ENCODE measurements around the gene SETBP1.

SETBP1 gene

DNA sequence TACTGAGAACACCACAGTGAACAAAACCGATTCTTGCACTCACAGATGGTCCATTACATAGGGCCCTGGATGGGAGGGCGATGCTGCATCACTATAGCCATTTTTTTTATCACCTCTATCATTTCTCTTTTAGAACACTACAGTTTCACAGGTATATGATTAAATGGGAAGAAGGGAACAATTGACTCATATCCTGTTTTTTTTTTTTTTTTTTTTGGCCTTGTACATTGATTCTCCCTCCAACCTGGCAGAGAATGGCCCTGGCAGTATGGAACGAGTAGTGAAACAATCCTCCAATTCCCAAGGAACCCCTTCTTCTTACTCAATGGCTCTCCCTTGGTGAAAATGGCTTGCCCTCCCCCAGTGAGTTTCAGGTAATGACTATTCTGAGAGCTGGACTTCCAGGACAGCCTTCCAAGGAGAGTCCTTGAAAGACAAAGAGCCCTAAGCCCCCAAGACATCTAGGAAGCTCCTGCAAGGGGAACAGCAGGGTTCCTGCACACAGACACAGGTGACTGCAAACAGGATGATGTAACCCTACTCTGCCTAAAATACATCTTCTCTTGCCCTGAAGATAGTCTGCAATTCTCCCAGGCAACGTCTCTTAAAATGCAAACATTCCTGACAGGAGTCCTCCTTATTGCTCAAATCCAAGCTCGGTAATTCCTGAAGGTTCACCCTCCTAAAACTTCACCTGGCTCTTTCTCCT is 405.4 kb downstream of the SETBP1 start:
- TF ChIP-seq, protein P1, sequence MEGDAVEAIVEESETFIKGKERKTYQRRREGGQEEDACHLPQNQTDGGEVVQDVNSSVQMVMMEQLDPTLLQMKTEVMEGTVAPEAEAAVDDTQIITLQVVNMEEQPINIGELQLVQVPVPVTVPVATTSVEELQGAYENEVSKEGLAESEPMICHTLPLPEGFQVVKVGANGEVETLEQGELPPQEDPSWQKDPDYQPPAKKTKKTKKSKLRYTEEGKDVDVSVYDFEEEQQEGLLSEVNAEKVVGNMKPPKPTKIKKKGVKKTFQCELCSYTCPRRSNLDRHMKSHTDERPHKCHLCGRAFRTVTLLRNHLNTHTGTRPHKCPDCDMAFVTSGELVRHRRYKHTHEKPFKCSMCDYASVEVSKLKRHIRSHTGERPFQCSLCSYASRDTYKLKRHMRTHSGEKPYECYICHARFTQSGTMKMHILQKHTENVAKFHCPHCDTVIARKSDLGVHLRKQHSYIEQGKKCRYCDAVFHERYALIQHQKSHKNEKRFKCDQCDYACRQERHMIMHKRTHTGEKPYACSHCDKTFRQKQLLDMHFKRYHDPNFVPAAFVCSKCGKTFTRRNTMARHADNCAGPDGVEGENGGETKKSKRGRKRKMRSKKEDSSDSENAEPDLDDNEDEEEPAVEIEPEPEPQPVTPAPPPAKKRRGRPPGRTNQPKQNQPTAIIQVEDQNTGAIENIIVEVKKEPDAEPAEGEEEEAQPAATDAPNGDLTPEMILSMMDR (IDR thresholded peaks at IDR 0.05; ENCODE audit: control insufficient read depth, extremely low read depth, insufficient read depth) = no peak
- DNase-seq (ENCODE audit: low read depth) = no peak
- H3K4me3 ChIP-seq (ENCODE audit: low read depth, low read length) = no peak overlapping the region

DNA sequence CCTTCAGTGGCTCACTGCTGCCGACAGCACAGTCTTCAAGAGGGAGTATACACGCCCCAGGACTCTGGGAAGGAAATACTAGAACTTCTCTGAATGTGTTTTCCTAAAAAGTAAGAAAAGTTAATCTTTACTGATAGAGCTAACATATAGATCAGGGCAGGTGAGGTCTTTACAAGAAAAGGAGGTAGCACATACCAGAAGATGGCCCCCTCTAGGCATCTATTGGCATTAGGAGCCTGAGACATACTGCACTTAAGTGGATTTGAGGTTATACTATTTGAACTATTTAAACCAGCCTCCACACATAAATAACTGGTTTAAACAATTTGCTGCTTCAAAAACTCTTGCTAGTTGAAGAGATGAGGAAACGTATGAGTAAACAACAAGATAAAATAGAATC is 406.1 kb downstream of the SETBP1 start:
- no peak overlapping the region for H3K4me3 ChIP-seq (ENCODE audit: low read depth, low read length)
- no peak for DNase-seq (ENCODE audit: low read depth)
- TF ChIP-seq, protein P1 (IDR thresholded peaks at IDR 0.05; ENCODE audit: control insufficient read depth, extremely low read depth, insufficient read depth) = no peak

DNA sequence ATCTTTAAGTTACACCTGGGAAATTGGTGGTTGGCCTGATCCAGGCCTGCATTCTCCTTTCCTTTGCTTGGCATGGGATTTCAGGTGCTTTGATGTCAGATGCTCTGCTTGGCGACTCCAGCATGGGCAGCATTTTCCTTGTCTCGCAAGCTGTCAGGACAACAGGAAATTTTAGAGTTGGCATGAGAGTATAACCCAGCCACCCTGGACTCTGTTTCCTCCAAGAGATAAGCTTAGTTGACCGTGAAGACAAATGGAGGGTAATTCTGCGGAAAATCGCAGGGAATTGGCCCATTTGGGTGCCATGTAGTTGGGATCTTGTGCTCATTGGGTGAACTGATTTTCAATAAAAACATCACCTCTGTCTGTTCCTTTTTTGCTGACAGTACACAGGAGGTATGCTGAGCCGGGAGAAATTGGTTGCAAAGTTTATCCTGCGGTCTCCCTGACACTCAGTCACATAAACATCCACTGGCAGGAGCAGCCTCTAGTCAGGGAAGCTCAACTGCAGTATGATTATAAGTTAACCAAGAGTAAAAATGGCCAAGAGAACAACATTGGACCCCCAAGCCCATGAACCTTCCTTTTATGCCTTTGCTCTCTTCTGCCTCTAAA is 409.9 kb downstream of the SETBP1 start:
- no peak for DNase-seq (ENCODE audit: low read depth)
- no peak overlapping the region for H3K4me3 ChIP-seq (ENCODE audit: low read depth, low read length)
- TF ChIP-seq, protein P1 (IDR thresholded peaks at IDR 0.05; ENCODE audit: control insufficient read depth, extremely low read depth, insufficient read depth) = no peak

DNA sequence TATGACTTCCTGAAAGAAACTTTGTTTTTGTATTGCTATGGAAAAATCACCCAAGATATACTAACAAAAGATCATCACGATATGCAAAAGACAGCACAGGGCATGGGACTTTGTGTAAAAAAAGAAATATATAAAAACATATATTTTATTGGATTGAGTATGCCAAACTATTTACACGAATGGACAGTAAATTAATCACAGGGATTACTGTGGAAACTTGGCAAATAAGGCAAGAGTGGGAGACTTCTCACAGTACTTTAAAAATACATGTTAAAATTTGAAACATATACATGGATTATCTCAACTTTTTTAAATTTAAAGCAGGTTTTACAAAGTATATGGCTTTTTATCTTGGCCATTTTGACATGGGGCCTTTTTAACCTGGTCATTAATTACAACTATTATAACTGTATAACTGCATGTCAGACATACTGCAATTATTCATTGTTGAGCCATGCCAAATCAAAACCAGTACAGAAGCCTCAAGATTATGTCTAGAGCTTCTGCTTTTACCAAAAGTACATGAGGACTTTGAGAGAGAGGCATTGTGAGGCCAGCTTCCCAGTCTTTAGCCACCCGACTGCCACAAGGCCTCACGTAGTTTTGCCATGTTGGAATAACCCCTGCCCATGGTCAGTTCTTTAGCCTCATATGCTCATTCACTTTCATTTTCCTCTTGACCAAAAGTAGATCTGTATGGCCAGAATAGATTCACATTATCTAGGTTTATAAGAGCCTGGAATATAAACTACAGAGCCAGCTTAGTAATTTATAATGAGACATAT is 419.8 kb downstream of the SETBP1 start:
- TF ChIP-seq, protein P1 (IDR thresholded peaks at IDR 0.05; ENCODE audit: control insufficient read depth, extremely low read depth, insufficient read depth) = no peak
- no peak for DNase-seq (ENCODE audit: low read depth)
- H3K4me3 ChIP-seq (ENCODE audit: low read depth, low read length) = no peak overlapping the region

DNA sequence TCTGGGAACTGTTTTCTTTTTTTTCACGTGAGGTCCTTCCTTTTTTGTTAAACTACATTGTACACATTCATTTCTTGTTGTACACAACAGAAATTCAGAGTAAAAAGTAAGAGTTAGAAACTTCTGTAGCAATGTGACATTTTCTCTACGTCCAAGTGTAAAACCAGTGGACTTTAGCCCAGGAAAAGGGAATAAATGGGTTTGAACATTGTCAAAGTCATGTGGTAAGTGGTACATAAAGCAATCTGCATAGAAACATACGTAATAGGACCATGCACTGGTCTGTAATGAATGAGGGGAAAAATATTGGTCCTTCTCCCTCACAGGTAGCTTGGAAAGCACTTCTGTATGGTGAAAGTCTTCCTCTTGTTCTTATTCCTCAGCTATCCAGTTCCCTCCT is 421.4 kb downstream of the SETBP1 start:
- H3K4me3 ChIP-seq (ENCODE audit: low read depth, low read length) = no peak overlapping the region
- TF ChIP-seq, protein P1 (IDR thresholded peaks at IDR 0.05; ENCODE audit: control insufficient read depth, extremely low read depth, insufficient read depth) = no peak
- DNase-seq (ENCODE audit: low read depth) = no peak

DNA sequence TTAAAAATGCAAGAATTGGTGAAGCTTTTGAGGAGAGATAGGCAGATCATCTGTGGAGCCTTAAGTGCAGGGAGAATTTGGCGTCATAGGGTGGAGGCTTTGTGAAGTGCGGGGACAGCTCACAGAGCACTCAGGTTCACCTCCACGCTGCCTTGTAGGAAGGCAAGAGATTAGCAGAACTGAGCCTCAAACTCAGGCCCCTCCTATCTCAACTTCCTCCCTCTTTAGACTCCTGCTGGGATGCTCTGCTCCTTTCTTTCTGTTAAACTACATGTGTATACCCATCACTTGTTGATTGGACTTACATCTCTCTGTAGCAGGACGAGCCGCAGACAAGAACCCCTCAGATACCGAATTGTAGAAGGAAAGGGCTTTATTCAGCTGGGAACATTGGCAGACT is 422.2 kb downstream of the SETBP1 start:
- TF ChIP-seq, protein P1 (IDR thresholded peaks at IDR 0.05; ENCODE audit: control insufficient read depth, extremely low read depth, insufficient read depth) = no peak
- no peak for DNase-seq (ENCODE audit: low read depth)

More for the DNA sequence above, 422.2 kb downstream of the SETBP1 start:
- no peak overlapping the region for H3K4me3 ChIP-seq (ENCODE audit: low read depth, low read length)
